Kidney (tissue), 14 donors: ENCODE results near the gene GPRC5A. TPM values are rescaled to one million over a fixed set of nuclear protein-coding genes. Genes with fewer than 3 reads are reported as not detected.

Experiments used
- DNase-seq, 5 donors: peaks; one replicate each; pipeline ENCODE4 v3.0.0-alpha.2; 2013 to 2020
- FAIRE-seq: peaks from 2 replicates; lab custom pipeline; 2012; peaks lifted over from hg19 to GRCh38; lab: Jason Lieb, UNC
- H3K27ac ChIP-seq, 2 donors: one replicate each; pipeline ENCODE4 v1.7.0; 2013; ENCODE audit warnings: low read depth in 2 of 2, low read length in 2 of 2, inconsistent platforms in 1 of 2
- H3K27me3 ChIP-seq: one replicate; pipeline ENCODE4 v1.7.1; 2013; ENCODE audit warnings: low read length, inconsistent platforms; ENCODE audit not compliant: control insufficient read depth, insufficient read depth
- H3K36me3 ChIP-seq, 3 donors: one replicate each; pipeline versions ENCODE4 v1.7.0 to v1.7.1; 2013; ENCODE audit warnings: low read length in 3 of 3, control low read depth in 1 of 3, inconsistent platforms in 1 of 3; ENCODE audit not compliant: insufficient read depth in 3 of 3, control insufficient read depth in 2 of 3
- H3K4me1 ChIP-seq, 3 donors: one replicate each; pipeline versions ENCODE4 v1.7.0 to v1.7.1; 2013; ENCODE audit warnings: low read length in 3 of 3, inconsistent platforms in 1 of 3, low read depth in 1 of 3; ENCODE audit not compliant: control insufficient read depth in 2 of 3, insufficient read depth in 2 of 3
- H3K4me3 ChIP-seq, 3 donors: one replicate each; pipeline versions ENCODE4 v1.7.0 to v1.8.1; 2013; ENCODE audit warnings: low read length in 3 of 3, control low read depth in 1 of 3, inconsistent platforms in 1 of 3
- H3K9ac ChIP-seq, 3 donors: one replicate each; pipeline versions ENCODE4 v1.7.0 to v1.7.1; 2013; ENCODE audit warnings: low read length in 3 of 3, control low read depth in 1 of 3, inconsistent platforms in 1 of 3
- H3K9me3 ChIP-seq, 3 donors: one replicate each; pipeline versions ENCODE4 v1.7.0 to v1.7.1; 2013; ENCODE audit warnings: low read length in 3 of 3, control low read depth in 1 of 3, inconsistent platforms in 1 of 3; ENCODE audit not compliant: control insufficient read depth in 2 of 3, insufficient read depth in 1 of 3
- intact Hi-C: fragments of 100-400 bp; cut with DNase I; formaldehyde crosslinking; loops from one replicate; pipeline ENCODE4 v1.11.1; 2022
- polyA plus RNA-seq: library from polyadenylated mRNA; stranded (reverse); fragments of 350-450 nt; fragmentation: Illumina TruSeq; extraction: RNeasy Lipid Tissue Mini Kit (QIAGEN cat#74804); gene quantifications from one replicate; pipeline ENCODE4 v1.2.3, GENCODE V29; 2014; ENCODE audit warnings: low read depth, low replicate concordance; ENCODE audit not compliant: insufficient read depth
- total RNA-seq: library from RNA; stranded (reverse); fragmentation: NEBNext Ultra II Directional; extraction: Animal tissue kit (Norgen Biotek cat#: 25700); gene quantifications from one replicate; pipeline ENCODE4 v1.2.1, GENCODE V29; 2021
- TF ChIP-seq, protein P1 (sequence below): IDR thresholded peaks from 3 replicates; pipeline ENCODE4 v1.5.1; 2012; ENCODE audit warnings: mild to moderate bottlenecking, moderate library complexity, borderline replicate concordance; ENCODE audit not compliant: insufficient read depth; ENCODE audit errors: extremely low read depth
- donor health status: control.
- donor health status: control.
- donor health status: control.
- donor health status: control.
- donor health status: control.
- donor health status: DM: yes; HTN: yes; CAD: no.
- donor health status: Normal renal cell carcinoma (clear cell type).

GPRC5A gene
- total and polyA plus RNA-seq, 2 donors from 2014 or later, result 6.3 to 60.6 TPM

DNA sequence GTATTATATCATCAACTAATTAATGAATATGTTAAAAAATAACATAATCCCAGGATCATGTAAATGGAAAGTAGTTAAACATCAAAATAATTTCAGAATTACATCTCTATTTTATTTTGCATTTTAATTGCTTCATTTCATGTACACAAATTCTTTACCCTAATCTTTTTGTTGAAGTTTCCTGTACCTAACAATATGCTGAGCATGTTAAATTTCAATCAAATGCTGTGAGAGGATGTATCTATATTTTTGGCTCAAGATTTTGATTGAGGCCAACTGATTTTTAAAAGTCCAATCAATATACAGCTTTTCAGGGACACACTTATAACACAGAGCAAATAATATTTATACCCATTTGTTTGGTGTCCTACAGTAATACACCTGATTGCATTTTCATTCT is 54.2 kb downstream of the GPRC5A start:
- Histone ChIP-seq H3K27ac (no peak overlapping the region), H3K9me3 (no peaks in the 10 kb centered on the region), H3K36me3 (no peaks in the 10 kb centered on the region), H3K9ac (no peak overlapping the region), H3K4me1 (no peaks in the 10 kb centered on the region), H3K4me3 (no peak overlapping the region), H3K27me3 (no peaks in the 10 kb centered on the region)
- DNase-seq (no peak), FAIRE-seq (no peak)
- intact Hi-C loops, result no loop called here
- TF ChIP-seq, protein P1, sequence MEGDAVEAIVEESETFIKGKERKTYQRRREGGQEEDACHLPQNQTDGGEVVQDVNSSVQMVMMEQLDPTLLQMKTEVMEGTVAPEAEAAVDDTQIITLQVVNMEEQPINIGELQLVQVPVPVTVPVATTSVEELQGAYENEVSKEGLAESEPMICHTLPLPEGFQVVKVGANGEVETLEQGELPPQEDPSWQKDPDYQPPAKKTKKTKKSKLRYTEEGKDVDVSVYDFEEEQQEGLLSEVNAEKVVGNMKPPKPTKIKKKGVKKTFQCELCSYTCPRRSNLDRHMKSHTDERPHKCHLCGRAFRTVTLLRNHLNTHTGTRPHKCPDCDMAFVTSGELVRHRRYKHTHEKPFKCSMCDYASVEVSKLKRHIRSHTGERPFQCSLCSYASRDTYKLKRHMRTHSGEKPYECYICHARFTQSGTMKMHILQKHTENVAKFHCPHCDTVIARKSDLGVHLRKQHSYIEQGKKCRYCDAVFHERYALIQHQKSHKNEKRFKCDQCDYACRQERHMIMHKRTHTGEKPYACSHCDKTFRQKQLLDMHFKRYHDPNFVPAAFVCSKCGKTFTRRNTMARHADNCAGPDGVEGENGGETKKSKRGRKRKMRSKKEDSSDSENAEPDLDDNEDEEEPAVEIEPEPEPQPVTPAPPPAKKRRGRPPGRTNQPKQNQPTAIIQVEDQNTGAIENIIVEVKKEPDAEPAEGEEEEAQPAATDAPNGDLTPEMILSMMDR, result no peak

GRCh38 chr12:12946686-12947355 is 55.5 kb downstream of the GPRC5A start:
- FAIRE-seq, result no peak

GRCh38 chr12:12947902-12948301 is 56.5 kb downstream of the GPRC5A start:
- Histone ChIP-seq H3K27ac (no peak overlapping the region), H3K4me1 (no peaks in the 10 kb centered on the region), H3K9me3 (no peaks in the 10 kb centered on the region), H3K4me3 (no peak overlapping the region), H3K27me3 (no peaks in the 10 kb centered on the region), H3K36me3 (no peaks in the 10 kb centered on the region), H3K9ac (no peak overlapping the region)
- TF ChIP-seq, protein P1, result no peak
- FAIRE-seq (no peak), DNase-seq (no peak)
- intact Hi-C loops, result no loop called here

More at GRCh38 chr12:12946686-12947355, 55.5 kb downstream of the GPRC5A start:
- Histone ChIP-seq H3K36me3 (no peaks in the 10 kb centered on the region), H3K27ac (no peak overlapping the region), H3K4me1 (no peaks in the 10 kb centered on the region), H3K9ac (no peak overlapping the region), H3K4me3 (no peak overlapping the region), H3K27me3 (no peaks in the 10 kb centered on the region), H3K9me3 (no peaks in the 10 kb centered on the region)
- TF ChIP-seq, protein P1, result no peak
- DNase-seq, result no peak
- intact Hi-C loops, result no loop called here

GRCh38 chr12:12951504-12951903 is 60.1 kb downstream of the GPRC5A start:
- no peak for FAIRE-seq

More at GRCh38 chr12:12951504-12951903, 60.1 kb downstream of the GPRC5A start:
- no peak overlapping the region for H3K27ac ChIP-seq
- H3K27me3 ChIP-seq, result no peaks in the 10 kb centered on the region
- no peak overlapping the region for H3K4me3 ChIP-seq
- H3K9ac ChIP-seq, result no peak overlapping the region
- TF ChIP-seq, protein P1, result no peak
- intact Hi-C loops, result no loop called here
- H3K9me3 ChIP-seq, result no peaks in the 10 kb centered on the region
- no peaks in the 10 kb centered on the region for H3K36me3 ChIP-seq
- DNase-seq, result no peak
- peaks cover 4 to 7% (median 5%) of the 10 kb centered on the region in 3 donors for H3K4me1 ChIP-seq
